ENCODE results near the gene ACTL7B. TPM values are rescaled to one million over a fixed set of nuclear protein-coding genes. Genes with fewer than 3 reads are reported as not detected.

Gene ACTL7B
- total and polyA plus RNA-seq, 2 donors (not counting 1 experiment from before 2014, with no cell fraction given) = not detected

- no peaks in the 10 kb centered on the region for H3K27me3 ChIP-seq (ENCODE audit: control insufficient read depth, insufficient read depth, low read length)
- no peak overlapping the region for H3K9ac ChIP-seq (ENCODE audit: insufficient read depth, low read length)
- no peak overlapping the region for H3K4me3 ChIP-seq (replicated peaks in 1 of 4; ENCODE audit: control extremely low read depth in 1 of 4, insufficient read depth in 1 of 4, low read depth in 3 of 4, low read length in 4 of 4)
- no peaks in the 10 kb centered on the region for H3K9me3 ChIP-seq (ENCODE audit: control insufficient read depth, insufficient read depth, low read depth, low read length)
- H3K27ac ChIP-seq (ENCODE audit: insufficient read depth, low read length) = no peak overlapping the region
- no peaks in the 10 kb centered on the region for H3K79me2 ChIP-seq (ENCODE audit: control insufficient read depth, insufficient read depth, low read length)
- H3K36me3 ChIP-seq (ENCODE audit: control insufficient read depth, insufficient read depth, low read length) = no peaks in the 10 kb centered on the region
- no peaks in the 10 kb centered on the region for H3K4me1 ChIP-seq (ENCODE audit: control insufficient read depth, extremely low read depth, insufficient read depth, low read length)
- DNase-seq (ENCODE audit: low read depth in 2 of 2) = peak; percentile 37 to 38
- TF ChIP-seq, protein P1, sequence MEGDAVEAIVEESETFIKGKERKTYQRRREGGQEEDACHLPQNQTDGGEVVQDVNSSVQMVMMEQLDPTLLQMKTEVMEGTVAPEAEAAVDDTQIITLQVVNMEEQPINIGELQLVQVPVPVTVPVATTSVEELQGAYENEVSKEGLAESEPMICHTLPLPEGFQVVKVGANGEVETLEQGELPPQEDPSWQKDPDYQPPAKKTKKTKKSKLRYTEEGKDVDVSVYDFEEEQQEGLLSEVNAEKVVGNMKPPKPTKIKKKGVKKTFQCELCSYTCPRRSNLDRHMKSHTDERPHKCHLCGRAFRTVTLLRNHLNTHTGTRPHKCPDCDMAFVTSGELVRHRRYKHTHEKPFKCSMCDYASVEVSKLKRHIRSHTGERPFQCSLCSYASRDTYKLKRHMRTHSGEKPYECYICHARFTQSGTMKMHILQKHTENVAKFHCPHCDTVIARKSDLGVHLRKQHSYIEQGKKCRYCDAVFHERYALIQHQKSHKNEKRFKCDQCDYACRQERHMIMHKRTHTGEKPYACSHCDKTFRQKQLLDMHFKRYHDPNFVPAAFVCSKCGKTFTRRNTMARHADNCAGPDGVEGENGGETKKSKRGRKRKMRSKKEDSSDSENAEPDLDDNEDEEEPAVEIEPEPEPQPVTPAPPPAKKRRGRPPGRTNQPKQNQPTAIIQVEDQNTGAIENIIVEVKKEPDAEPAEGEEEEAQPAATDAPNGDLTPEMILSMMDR (conservative IDR thresholded peaks at IDR 0.05 in 1 of 2, IDR thresholded peaks at IDR 0.05 in 1 of 2; ENCODE audit: low read depth in 1 of 2, low read length in 2 of 2) = peak; percentile 12 to 38
- no peak for TF ChIP-seq EZH2 (IDR thresholded peaks at IDR 0.05; ENCODE audit: low read length, missing control alignments)
- H2AFZ ChIP-seq (ENCODE audit: low read length) = no peak overlapping the region
- H3K4me2 ChIP-seq (ENCODE audit: extremely low read depth, insufficient read depth, low read length) = no peak overlapping the region
- H4K20me1 ChIP-seq (ENCODE audit: control insufficient read depth, extremely low read depth, insufficient read depth, low read length) = no peaks in the 10 kb centered on the region
Measured at GRCh38 chr9:108813951-108814601, 41.7 kb downstream of the ACTL7B start.

GRCh38 chr9:108812396-108813025 lies 43.3 kb downstream of the ACTL7B start:
- H3K27me3 ChIP-seq (ENCODE audit: control insufficient read depth, insufficient read depth, low read length) = no peaks in the 10 kb centered on the region
- H3K4me1 ChIP-seq (ENCODE audit: control insufficient read depth, extremely low read depth, insufficient read depth, low read length) = no peaks in the 10 kb centered on the region
- no peak overlapping the region for H3K4me3 ChIP-seq (replicated peaks in 1 of 4; ENCODE audit: control extremely low read depth in 1 of 4, insufficient read depth in 1 of 4, low read depth in 3 of 4, low read length in 4 of 4)
- no peaks in the 10 kb centered on the region for H3K36me3 ChIP-seq (ENCODE audit: control insufficient read depth, insufficient read depth, low read length)
- H3K4me2 ChIP-seq (ENCODE audit: extremely low read depth, insufficient read depth, low read length) = no peak overlapping the region
- no peaks in the 10 kb centered on the region for H3K79me2 ChIP-seq (ENCODE audit: control insufficient read depth, insufficient read depth, low read length)
- H3K27ac ChIP-seq (ENCODE audit: insufficient read depth, low read length) = no peak overlapping the region
- H4K20me1 ChIP-seq (ENCODE audit: control insufficient read depth, extremely low read depth, insufficient read depth, low read length) = no peaks in the 10 kb centered on the region
- DNase-seq (ENCODE audit: low read depth in 2 of 2) = no peak
- no peak for TF ChIP-seq EZH2 (IDR thresholded peaks at IDR 0.05; ENCODE audit: low read length, missing control alignments)
- TF ChIP-seq, protein P1 (conservative IDR thresholded peaks at IDR 0.05 in 1 of 2, IDR thresholded peaks at IDR 0.05 in 1 of 2; ENCODE audit: low read depth in 1 of 2, low read length in 2 of 2) = no peak
- H3K9me3 ChIP-seq (ENCODE audit: control insufficient read depth, insufficient read depth, low read depth, low read length) = no peaks in the 10 kb centered on the region
- no peak overlapping the region for H3K9ac ChIP-seq (ENCODE audit: insufficient read depth, low read length)
- no peak overlapping the region for H2AFZ ChIP-seq (ENCODE audit: low read length)

DNA sequence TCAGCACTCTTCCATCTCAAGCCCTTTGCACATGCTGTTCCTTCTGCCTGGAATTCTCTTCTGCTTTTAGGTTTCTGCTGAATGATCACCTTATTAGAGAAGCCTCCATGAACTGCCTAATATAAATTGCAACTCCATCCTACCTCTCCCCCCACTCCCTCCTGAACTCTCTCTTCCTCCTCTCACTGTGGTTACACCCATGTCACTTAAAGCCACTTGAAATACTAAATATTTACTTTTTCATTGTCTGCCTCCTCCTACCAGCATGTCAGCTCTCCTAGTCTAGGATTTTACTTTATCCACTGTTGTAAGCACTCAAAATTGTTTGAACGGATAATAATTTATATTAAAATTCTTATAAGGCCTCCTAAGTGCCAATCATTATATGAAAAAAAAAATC lies 43.8 kb downstream of the ACTL7B start:
- Histone ChIP-seq H2AFZ (ENCODE audit: low read length) (no peak overlapping the region), H3K27ac (ENCODE audit: insufficient read depth, low read length) (no peak overlapping the region), H3K4me1 (ENCODE audit: control insufficient read depth, extremely low read depth, insufficient read depth, low read length) (no peaks in the 10 kb centered on the region), H4K20me1 (ENCODE audit: control insufficient read depth, extremely low read depth, insufficient read depth, low read length) (no peaks in the 10 kb centered on the region), H3K79me2 (ENCODE audit: control insufficient read depth, insufficient read depth, low read length) (no peaks in the 10 kb centered on the region), H3K4me2 (ENCODE audit: extremely low read depth, insufficient read depth, low read length) (no peak overlapping the region), H3K4me3 (replicated peaks in 1 of 4; ENCODE audit: control extremely low read depth in 1 of 4, insufficient read depth in 1 of 4, low read depth in 3 of 4, low read length in 4 of 4) (no peak overlapping the region), H3K9me3 (ENCODE audit: control insufficient read depth, insufficient read depth, low read depth, low read length) (no peaks in the 10 kb centered on the region), H3K27me3 (ENCODE audit: control insufficient read depth, insufficient read depth, low read length) (no peaks in the 10 kb centered on the region), H3K9ac (ENCODE audit: insufficient read depth, low read length) (no peak overlapping the region), H3K36me3 (ENCODE audit: control insufficient read depth, insufficient read depth, low read length) (no peaks in the 10 kb centered on the region)
- no peak for TF ChIP-seq EZH2 (IDR thresholded peaks at IDR 0.05; ENCODE audit: low read length, missing control alignments)
- TF ChIP-seq, protein P1 (conservative IDR thresholded peaks at IDR 0.05 in 1 of 2, IDR thresholded peaks at IDR 0.05 in 1 of 2; ENCODE audit: low read depth in 1 of 2, low read length in 2 of 2) = no peak
- DNase-seq (ENCODE audit: low read depth in 2 of 2) = no peak
